ENCODE measurements around the gene DHX9.

GRCh38 chr1:182867861-182868260, 28.7 kb downstream of the DHX9 start:
- TF ChIP-seq CTCF (IDR thresholded peaks at IDR 0.05): no peak
- TF ChIP-seq POLR2AphosphoS5 (IDR thresholded peaks at IDR 0.05; ENCODE audit: insufficient read depth in 1 of 2, low read depth in 1 of 2): no peak
- TF ChIP-seq POLR2A (IDR thresholded peaks at IDR 0.05): no peak

All from vagina (tissue), 2 donors.